IPS-18a (cell line): Measurements from ENCODE around the gene EHF.

ENCODE experiments used
- H3K27ac ChIP-seq: one replicate; pipeline ENCODE4 v1.5.1; 2013; ENCODE audit warnings: low read length
- H3K27me3 ChIP-seq: one replicate; pipeline ENCODE4 v1.6.1; 2013; ENCODE audit warnings: mild to moderate bottlenecking, low read length; ENCODE audit not compliant: control insufficient read depth, insufficient read depth
- H3K36me3 ChIP-seq: one replicate; pipeline ENCODE4 v1.6.1; 2013; ENCODE audit warnings: low read depth, low read length; ENCODE audit not compliant: control insufficient read depth
- H3K4me1 ChIP-seq: one replicate; pipeline ENCODE4 v1.6.1; 2013; ENCODE audit warnings: low read depth, low read length; ENCODE audit not compliant: control insufficient read depth
- H3K4me3 ChIP-seq: one replicate; pipeline ENCODE4 v1.5.1; 2013; ENCODE audit warnings: low read length
- H3K9ac ChIP-seq: one replicate; pipeline ENCODE4 v1.6.1; 2013; ENCODE audit warnings: mild to moderate bottlenecking, low read length, moderate library complexity
- H3K9me3 ChIP-seq: one replicate; pipeline ENCODE4 v1.6.1; 2013; ENCODE audit warnings: low read depth, low read length; ENCODE audit not compliant: control insufficient read depth

Gene EHF

GRCh38 chr11:34640050-34640923, 19.4 kb downstream of the EHF start:
- Histone ChIP-seq H3K4me1 (no peaks in the 10 kb centered on the region), H3K27me3 (no peaks in the 10 kb centered on the region), H3K9ac (no peak overlapping the region), H3K36me3 (no peaks in the 10 kb centered on the region), H3K27ac (no peak overlapping the region), H3K4me3 (no peak overlapping the region), H3K9me3 (no peaks in the 10 kb centered on the region)

GRCh38 chr11:34640924-34641275, 20.0 kb downstream of the EHF start:
- Histone ChIP-seq H3K27ac (no peak overlapping the region), H3K9me3 (no peaks in the 10 kb centered on the region), H3K4me3 (no peak overlapping the region), H3K9ac (no peak overlapping the region), H3K36me3 (no peaks in the 10 kb centered on the region), H3K27me3 (no peaks in the 10 kb centered on the region), H3K4me1 (no peaks in the 10 kb centered on the region)

GRCh38 chr11:34641456-34641855, 20.6 kb downstream of the EHF start:
- H3K4me1 ChIP-seq: no peaks in the 10 kb centered on the region
- no peak overlapping the region for H3K27ac ChIP-seq
- H3K36me3 ChIP-seq: no peaks in the 10 kb centered on the region

GRCh38 chr11:34642001-34642554, 21.2 kb downstream of the EHF start:
- Histone ChIP-seq H3K9me3 (no peaks in the 10 kb centered on the region), H3K9ac (no peak overlapping the region), H3K27ac (no peak overlapping the region), H3K36me3 (no peaks in the 10 kb centered on the region), H3K4me3 (no peak overlapping the region), H3K27me3 (no peaks in the 10 kb centered on the region), H3K4me1 (no peaks in the 10 kb centered on the region)

More at GRCh38 chr11:34641456-34641855, 20.6 kb downstream of the EHF start:
- H3K4me3 ChIP-seq: no peak overlapping the region
- H3K27me3 ChIP-seq: no peaks in the 10 kb centered on the region
- no peaks in the 10 kb centered on the region for H3K9me3 ChIP-seq
- H3K9ac ChIP-seq: no peak overlapping the region

- H3K9ac ChIP-seq: no peak overlapping the region
These were observed 22.0 kb downstream of the EHF start for GRCh38 chr11:34642873-34643272.

GRCh38 chr11:34643311-34643710, 22.4 kb downstream of the EHF start:
- no peaks in the 10 kb centered on the region for H3K9me3 ChIP-seq
- no peak overlapping the region for H3K27ac ChIP-seq
- no peaks in the 10 kb centered on the region for H3K4me1 ChIP-seq
- H3K4me3 ChIP-seq: no peak overlapping the region
- H3K27me3 ChIP-seq: no peaks in the 10 kb centered on the region
- H3K36me3 ChIP-seq: no peaks in the 10 kb centered on the region
- H3K9ac ChIP-seq: no peak overlapping the region

More at GRCh38 chr11:34642873-34643272, 22.0 kb downstream of the EHF start:
- Histone ChIP-seq H3K27ac (no peak overlapping the region), H3K27me3 (no peaks in the 10 kb centered on the region), H3K36me3 (no peaks in the 10 kb centered on the region), H3K4me1 (no peaks in the 10 kb centered on the region), H3K4me3 (no peak overlapping the region), H3K9me3 (no peaks in the 10 kb centered on the region)

- Histone ChIP-seq H3K4me1 (no peaks in the 10 kb centered on the region), H3K9ac (no peak overlapping the region)
These were observed 23.0 kb downstream of the EHF start for GRCh38 chr11:34643846-34644245.

GRCh38 chr11:34644669-34645406, 23.9 kb downstream of the EHF start:
- no peak overlapping the region for H3K4me3 ChIP-seq
- H3K9ac ChIP-seq: no peak overlapping the region
- no peaks in the 10 kb centered on the region for H3K27me3 ChIP-seq
- no peak overlapping the region for H3K27ac ChIP-seq
- H3K4me1 ChIP-seq: no peaks in the 10 kb centered on the region
- H3K9me3 ChIP-seq: no peaks in the 10 kb centered on the region
- no peaks in the 10 kb centered on the region for H3K36me3 ChIP-seq

More at GRCh38 chr11:34643846-34644245, 23.0 kb downstream of the EHF start:
- H3K9me3 ChIP-seq: no peaks in the 10 kb centered on the region
- no peaks in the 10 kb centered on the region for H3K36me3 ChIP-seq
- no peak overlapping the region for H3K27ac ChIP-seq
- H3K27me3 ChIP-seq: no peaks in the 10 kb centered on the region
- no peak overlapping the region for H3K4me3 ChIP-seq

- no peaks in the 10 kb centered on the region for H3K36me3 ChIP-seq
- no peak overlapping the region for H3K4me3 ChIP-seq
- no peaks in the 10 kb centered on the region for H3K27me3 ChIP-seq
- H3K9me3 ChIP-seq: no peaks in the 10 kb centered on the region
- H3K4me1 ChIP-seq: peaks cover 4% of the 10 kb centered on the region
- H3K9ac ChIP-seq: no peak overlapping the region
- no peak overlapping the region for H3K27ac ChIP-seq
These were observed 25.5 kb downstream of the EHF start for GRCh38 chr11:34646431-34646830.

- Histone ChIP-seq H3K4me1 (peaks cover 11% of the 10 kb centered on the region), H3K9ac (no peak overlapping the region), H3K27me3 (no peaks in the 10 kb centered on the region), H3K9me3 (no peaks in the 10 kb centered on the region), H3K36me3 (no peaks in the 10 kb centered on the region), H3K4me3 (no peak overlapping the region), H3K27ac (no peak overlapping the region)
These were observed 26.2 kb downstream of the EHF start for GRCh38 chr11:34647131-34647530.

- Histone ChIP-seq H3K36me3 (no peaks in the 10 kb centered on the region), H3K9ac (no peak overlapping the region), H3K27ac (no peak overlapping the region), H3K9me3 (no peaks in the 10 kb centered on the region), H3K4me3 (no peak overlapping the region), H3K27me3 (no peaks in the 10 kb centered on the region), H3K4me1 (peaks cover 14% of the 10 kb centered on the region)
These were observed 26.6 kb downstream of the EHF start for GRCh38 chr11:34647532-34647931.
